DMS53 treated with DMSO at 0.1 percent for 48 hours (cell line): Measurements from ENCODE around the gene JHY.
A peak's percentile ranks its signal among the peaks of the same experiment; 100 is the strongest.
"Not testable (repeated sequence)": the region's sequence is repeated elsewhere in the genome, so short reads cannot be mapped to it uniquely, and the experiment has no call there.

Experiments
- DNase-seq: peaks from one replicate; lab custom pipeline; 2025; ENCODE audit not compliant: unreplicated experiment; lab: John Stamatoyannopoulos, UW

Gene JHY

DNA sequence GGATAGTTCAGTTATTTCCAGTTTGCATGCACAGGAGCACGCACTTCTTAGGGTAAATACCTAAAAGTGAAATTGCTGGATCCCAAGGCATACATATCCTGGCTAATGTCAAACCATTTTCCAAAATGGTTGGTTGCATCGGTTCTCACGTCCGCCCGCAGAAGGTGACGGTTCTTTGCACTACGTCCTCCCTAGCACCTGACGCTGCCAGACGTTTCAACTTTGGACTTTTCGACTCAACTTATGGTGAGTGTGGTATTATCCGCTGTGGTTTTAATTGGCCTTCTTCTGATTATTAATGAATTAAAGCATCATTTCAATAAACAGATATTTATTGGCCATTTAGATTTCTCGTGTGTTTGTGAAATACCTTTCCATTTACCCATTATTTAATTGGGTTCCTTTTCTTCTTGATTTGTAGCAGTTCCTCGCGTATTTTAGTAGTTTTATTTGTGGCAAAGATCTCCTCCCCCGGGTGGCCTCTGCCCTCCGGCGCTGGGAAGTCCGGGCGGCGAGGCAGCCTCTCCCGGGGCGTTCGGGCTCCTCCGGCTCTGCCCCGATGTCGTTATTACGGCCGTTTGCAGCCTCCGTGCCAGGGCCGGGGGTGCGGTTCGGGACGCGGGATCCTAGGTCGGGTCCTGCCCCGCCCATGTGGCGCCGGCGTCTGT, at the start of gene JHY:
TSS of gene JHY (plus strand) at position 571 of the 668 bp plus-strand sequence. CDS start 3,091 bp downstream, outside the sequence.
- DNase-seq: no peak

DNA sequence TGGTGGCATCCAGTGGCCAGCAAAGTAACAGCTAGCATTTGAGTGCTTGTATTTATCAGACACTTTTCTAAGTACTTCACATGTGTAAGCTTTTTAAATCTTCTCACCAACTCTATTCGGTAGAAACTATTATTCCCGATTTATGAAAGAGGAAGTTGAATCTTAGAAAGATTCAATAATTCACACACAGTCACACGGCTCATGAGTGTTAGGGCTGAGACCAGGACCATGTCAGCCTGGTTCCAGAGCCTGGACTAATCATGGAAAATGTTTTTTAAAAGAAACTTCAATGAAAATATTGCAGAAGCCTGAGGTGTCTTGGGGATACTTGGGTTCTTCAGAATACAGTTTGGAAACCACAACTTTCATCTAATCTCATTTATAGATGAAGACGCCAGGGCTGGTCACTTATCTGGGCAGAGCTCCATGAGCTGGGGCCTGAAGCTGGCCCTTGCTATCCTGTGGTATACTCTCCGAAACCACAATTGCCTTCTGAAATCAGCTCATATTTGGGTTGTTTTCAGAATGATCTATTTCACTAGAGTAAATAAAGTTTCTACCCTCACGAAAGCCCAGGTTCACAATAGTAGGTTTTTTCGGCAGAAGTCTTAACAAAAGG, 48.6 kb upstream of the JHY start:
- DNase-seq: no peak

DNA sequence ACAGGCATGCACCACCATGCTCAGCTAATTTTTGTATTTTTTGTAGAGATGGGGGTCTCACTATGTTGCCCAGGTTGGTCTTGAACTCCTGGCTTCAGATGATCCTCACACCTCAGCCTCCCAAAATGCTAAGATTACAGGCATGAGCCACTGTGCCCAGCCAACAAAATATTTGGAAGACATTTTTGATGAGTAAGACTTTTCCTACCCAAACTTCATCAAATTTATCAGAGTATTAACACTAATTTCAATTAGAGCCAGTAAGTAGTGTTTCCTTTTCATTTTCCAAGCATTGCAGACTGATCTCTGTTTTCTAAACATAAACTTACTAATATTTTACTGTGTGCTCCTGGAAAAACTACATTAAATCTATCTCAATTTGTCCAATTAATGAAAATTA, 45.6 kb upstream of the JHY start:
- DNase-seq: no peak

DNA sequence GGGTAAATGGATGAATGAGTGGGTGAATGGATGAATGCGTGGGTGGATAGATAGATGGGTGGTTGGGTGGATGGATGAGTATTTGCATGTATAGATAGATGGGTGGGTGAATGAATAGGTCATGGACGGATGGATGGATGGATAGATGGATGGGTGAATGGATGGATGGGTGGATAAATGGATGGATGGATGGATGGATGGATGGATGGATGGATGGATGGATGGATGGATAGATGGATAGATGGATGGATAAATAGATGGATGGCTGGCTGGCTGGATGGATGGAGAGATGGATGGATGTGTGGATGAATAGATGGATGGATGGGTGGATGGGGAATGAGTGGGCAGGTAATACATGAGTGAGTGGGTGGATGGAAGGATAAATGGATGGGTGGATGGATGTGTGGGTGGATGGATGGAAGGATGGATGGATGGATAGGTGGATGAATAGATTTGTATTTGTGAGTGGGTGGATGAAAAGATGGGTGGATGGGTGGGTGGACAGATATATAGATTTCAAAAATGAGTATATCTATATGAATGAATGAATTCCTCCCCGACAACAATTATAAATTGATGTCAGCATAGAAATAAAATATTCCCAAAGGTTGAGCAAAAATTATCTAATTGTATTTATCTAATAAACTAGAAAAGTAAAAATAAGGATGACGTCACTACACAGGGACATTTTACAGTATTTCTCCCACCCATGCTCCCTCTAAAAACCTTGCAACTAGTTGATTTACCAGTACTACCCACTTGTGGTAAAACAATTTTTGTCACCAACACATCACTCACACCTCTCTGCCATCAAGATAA, 44.8 kb upstream of the JHY start:
- DNase-seq: no peak

DNA sequence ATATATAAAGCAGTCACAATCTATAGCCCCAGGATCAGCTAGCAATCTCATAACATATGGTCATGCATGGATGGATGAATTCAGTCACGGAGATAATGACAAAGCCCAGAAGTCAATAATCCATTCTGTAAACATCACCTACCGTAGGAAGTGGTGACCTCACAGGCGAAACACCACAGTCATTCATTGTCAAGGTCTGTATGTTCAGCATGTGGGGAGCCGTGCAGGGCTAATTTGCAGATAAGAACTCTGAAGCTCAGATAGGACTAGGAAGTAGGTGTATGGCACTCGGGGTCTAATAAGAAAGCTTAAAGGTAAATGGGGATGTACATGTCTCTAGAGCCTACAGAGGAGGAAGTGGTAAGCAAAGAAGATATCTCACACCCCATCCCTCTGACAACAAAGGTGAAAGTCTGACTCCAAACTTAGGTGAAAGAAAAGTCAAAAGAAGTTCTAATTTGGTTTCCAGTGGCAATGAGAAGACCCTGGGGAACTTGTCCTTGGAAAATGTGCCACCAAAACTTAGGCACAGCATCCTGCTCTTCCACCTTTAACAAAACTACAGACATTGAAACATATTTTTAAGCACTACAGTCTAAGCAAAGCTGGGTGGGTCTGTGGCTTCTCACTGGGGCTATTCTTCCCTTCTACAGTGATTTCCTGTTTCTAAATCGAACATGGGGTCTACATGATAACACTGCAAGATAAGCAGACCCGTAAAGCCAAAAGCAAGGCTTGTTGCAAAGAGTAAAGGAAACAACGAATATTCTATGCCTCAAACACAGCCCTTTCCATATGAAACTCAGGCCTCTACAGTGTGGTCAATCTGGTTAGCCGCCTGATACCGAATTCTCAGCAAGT, 39.0 kb upstream of the JHY start:
- DNase-seq: peak; percentile 76

DNA sequence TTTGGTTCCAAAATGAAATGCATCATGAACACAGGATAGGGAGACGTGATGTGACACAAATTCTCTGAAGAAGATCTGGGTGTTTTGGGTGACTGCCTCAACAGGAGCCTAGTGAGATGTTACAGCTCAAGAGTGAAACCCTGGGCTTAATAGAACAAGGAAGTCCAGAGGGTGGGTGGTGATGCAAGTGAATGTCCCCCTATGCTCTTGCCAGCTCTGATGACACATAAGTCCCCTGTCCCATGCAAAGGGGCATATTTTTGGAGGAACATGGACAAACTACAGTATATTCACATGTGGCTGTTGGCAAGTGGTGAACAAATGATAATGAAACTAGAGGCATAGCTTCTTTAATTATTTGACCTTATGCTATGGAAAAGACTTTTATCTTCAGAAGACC, 35.1 kb upstream of the JHY start:
- DNase-seq: no peak

DNA sequence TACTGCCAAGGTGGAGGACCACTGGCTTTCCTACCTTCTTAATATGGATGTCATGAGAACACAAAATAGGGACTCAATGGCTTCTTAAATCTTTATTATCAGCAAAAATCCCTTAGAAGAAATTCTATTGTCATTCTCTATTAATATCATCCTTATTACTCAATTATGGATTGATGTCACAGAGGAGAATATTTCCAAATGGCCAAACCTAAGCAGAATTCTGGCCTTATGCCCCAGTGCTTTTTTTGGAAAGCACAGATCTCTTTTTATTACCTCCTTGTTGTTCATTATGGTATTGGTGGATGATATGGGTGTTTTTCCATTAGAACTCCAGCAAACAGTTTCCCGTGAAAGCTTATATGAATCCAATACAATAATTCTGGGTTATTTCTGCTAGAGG, 34.4 kb upstream of the JHY start:
- DNase-seq: no peak

DNA sequence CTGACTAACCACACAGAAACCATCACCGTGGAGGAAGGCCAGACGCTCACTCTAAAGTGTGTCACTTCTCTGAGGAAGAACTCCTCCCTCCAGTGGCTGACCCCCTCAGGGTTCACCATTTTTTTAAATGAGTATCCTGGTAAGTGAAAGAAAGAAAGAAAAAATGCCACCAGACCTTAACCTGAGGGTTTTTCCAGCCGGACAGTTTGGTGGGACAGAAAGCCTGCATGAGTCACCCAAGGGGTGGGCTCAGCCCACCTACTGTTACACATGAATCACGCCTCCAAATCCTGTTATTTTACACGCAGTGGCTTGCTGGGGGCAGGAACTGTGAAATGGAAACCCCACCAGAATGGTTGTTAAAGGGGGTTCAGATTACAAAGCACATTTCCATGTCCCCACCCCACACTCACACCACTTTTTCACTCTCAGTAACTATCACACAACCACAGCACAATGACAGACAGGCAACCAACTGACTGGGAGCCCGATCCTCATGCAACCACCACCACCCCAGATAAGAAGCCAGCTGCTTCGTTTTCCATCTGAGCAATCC, 32.4 kb upstream of the JHY start:
- no peak for DNase-seq

DNA sequence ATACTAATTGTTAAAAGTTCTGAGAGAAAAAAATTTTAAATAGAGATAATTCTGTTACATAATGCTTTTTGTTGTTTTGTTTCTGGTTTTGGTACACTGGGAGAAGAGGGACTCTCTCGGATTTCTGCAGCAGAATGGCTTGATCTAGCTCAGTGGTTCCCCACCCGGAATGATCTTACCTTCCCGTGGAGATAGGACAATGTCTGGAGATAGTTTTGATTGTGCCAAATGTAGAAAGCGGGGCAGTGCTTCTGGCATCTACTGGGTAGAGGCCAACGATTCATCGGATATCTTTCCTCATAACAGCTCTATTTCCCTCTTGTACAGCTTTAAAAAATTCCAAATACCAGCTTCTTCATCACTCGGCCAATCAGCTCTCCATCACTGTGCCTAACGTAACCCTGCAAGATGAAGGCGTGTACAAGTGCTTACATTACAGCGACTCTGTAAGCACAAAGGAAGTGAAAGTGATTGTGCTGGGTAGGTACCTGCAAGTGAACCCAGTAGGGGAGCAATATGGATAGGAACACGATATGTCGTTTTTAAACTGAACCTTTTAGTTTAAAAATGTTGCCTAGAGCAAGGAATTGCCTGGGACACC, 31.1 kb upstream of the JHY start:
- no peak for DNase-seq

DNA sequence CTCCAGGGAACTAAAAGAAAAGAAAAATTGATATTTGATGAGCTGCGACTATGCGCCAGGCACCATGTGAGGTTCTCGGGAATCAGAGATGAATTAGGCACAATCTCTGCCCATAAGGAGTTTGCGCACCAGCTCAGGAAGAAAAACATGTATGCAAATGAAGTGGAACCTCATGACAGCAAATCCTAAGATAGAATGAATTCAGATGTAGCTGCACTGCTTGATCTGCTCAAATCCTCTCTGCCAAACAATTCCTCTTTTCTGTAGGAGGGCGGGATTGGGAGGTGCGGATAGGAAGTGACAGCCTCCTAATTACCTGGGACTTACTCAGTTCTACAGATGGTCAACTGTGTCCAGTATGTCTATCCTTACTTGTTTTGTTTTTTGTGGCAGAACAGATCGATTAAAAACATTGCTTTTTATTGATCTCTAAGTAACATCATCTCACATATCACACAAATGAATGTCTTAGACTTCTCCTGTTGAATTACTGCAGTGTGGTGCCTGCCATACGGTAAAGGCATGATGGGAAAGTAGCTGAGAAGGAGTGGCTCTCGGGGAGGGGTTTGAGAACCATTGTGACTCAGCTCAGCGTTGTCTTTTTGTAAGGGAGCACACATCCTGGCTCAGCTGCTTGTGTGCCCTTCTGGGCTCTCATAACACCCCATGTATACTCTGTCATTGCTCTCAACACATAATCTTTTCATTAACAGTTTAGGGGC, 30.3 kb upstream of the JHY start:
- DNase-seq: no peak

DNA sequence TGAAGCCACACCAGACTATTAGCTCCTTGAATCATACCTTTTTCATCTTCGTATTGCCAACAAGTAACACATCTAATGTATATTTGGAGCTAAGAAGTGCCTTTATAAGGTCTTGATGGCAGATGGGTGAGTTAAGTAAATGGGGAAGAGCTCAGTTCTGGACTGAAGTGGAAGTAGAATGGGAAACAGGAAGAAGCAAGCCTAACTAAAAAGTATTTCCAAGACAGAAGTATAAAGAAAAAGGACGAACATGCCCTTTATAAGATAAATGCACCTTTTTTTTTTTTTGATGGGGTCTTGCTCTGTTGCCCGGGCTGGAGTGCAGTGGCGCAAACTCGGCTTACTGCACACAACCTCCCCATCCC, 29.8 kb upstream of the JHY start:
- DNase-seq: no peak

DNA sequence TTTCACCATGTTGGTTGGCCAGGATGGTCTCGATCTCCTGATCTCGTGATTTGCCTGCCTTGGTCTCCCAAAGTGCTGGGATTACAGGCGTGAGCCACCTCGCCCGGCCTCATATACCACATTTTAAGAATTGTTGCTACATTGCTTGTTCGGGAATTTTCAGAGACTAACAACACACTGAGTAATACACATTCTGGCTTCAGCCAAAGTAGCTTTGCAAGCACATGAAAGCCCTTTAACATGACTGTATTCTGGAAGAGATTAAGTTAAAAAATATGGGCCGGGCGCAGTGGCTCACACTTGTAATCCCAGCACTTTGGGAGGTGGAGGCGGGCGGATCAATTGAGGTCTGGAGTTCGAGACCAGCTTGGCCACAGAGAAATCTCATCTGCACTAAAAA, 29.3 kb upstream of the JHY start:
- DNase-seq: no peak

DNA sequence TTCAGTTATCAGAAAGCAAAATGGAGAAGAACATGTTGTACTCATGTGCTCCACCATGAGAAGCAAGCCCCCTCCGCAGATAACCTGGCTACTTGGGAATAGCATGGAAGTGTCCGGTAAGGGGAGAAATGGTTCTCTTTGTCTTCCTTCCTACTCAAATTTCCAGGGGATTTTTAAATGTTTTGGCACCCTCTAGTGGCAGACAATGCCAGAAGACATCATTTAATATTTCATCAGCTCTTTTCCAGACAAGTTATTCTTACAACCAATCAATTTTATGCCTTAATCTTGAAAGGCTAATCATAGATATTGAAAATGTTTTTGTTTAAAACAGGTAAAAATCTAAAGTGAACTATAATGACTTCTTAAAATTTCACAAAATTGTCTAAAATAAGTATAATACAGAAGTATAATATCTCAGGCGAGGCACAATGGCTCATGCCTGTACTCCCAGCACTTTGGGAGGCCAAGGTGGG, 28.6 kb upstream of the JHY start:
- DNase-seq: peak; percentile 80

DNA sequence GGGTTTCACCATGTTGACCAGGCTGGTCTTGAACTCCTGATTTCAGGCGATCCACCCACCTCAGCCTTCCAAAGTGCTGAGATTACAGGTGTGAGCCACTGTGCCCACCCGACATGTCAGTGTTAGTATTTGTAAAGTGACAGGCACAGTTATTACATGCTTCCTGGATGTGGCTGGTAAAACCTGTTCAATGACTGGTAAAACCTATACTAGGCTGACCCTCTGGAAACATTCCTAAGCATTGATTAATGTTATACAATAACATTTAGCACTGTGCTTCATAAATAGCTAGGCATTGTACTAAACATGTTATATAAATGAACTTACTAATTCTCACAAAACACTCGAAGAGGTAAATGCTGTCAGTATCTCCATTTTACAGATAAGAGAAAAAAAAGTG, 20.9 kb upstream of the JHY start:
- DNase-seq: no peak

DNA sequence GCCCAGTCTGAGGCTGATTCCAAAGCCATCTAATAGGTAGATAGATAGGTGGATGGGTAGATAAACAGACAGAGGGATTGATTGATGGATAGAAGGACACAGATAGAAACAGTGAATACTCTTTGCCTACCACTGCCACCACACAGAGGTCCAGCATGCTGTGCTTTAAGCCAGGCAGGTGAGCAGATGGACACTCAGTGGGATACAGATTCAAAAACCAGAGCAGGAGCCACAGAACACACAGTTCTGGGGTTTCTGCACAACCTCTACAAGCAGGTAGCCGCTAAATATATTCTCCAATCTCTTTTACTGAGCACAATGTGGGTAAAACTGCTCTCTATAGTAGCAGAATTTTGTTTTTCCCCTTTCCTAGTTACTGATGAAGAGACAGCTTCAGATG, 20.5 kb upstream of the JHY start:
- DNase-seq: no peak

DNA sequence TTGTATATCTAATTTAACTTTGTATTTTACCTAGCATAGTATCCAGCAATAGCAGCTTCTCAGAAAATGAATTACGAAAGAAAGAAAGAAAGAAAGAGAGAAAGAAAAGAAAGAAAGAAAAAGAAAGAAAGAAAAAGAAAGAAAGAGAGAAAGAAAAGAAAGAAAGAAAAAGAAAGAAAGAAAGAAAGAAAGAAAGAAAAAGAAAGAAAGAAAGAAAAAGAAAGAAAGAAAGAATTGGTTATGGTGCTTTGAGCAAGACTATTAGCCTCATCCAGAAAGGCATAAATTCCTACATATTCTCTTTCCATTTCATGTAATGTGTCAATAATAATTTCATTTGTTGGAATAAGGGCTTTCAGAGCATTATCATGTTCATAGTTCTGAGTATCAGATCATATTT, 19.4 kb upstream of the JHY start:
- not testable (repeated sequence) for DNase-seq

DNA sequence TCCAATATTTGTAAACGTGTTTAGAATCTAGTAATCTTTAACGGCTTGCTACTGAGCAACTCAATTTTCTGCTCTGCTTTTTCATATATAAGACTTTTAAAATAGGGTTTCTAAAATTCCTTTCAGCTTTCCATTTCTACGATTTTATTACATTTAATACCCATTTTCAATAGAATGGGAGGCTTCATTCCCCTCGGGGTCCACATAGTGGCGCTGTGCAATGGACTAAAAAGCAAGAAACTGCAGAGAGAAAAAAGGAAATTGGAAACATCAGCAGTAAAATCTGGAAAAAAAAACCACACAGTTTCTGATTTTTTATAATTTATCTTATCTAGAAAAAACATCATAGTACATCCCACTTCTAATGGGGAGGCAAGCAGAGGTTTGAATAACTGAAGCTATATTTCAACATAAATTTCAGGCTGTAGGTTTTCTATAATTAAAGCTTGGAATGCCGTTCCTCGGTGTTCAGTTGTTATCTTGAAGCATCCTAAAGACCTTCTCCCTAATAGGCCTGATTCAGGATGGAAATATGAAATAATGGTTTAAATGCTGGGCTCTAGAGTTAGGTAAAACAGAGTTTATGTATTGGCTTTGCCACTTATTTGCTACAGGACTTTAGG, 18.7 kb upstream of the JHY start:
- peak; percentile 25 for DNase-seq

DNA sequence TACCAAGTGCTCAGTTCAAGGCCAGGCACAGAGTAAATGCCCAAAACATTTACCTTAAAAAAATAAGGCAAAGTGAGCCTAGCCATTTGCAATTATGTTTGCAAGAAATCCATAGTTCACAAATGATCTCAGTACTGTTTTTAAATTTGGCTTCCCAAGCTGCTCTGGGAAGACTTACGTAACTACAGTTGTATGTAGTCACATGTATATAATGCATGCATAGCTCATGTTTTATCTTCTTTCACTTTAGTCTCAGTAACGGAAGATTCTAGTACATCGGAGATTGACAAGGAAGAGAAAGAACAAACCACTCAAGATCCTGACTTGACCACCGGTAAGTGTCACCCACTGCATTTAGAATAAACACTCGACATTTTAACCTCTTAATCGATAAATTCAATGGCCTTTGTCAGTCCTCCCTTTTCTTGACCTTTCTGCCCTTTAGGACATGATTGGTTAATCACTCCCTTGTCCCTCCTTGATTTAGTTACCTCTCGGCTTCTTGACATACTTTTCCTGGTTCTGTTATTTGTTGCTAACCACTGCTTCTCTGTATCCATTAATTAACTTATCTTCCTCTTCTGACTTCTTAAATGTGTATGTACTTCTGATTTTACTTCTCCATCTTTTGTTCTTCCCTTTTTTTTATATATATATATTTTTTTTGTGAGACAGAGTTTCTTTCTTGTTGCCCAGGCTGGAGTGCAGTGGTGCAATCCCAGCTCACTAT, 18.0 kb upstream of the JHY start:
- DNase-seq: no peak

DNA sequence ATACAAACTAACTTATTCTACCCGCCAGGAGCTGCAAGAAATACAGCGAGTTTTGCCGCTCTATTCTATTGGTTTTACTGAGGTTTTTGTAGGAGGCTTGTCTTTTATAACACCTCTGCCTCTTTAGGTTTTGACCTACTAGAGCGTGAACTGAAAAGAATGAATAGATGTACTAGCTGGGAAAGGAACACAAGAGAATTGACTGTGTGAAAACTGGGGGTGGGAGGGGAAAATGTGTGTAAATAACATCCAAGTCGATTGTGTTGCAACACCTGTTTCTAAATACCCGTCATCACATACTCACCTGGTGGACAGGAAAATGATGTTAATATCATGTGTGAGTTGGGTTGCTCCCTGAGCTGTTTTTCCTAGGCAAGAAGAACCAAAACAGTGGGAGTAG, 12.9 kb upstream of the JHY start:
- no peak for DNase-seq
